ENCODE data around the gene CDKAL1. TPM values are rescaled to one million over a fixed set of nuclear protein-coding genes. Genes with fewer than 3 reads are reported as not detected.

The CDKAL1 gene
- total and polyA plus RNA-seq, 2 of the 13 experiments (the other 11 are each of a cell fraction or from before 2014, with no cell fraction given): 9.5 to 27.7 TPM

- ATAC-seq: no peak
- Histone ChIP-seq H4K20me1 (ENCODE audit: insufficient read depth, low read length) (no peaks in the 10 kb centered on the region), H3K9ac (ENCODE audit: insufficient read depth, low read depth, low read length) (no peak overlapping the region), H3K27ac (ENCODE audit: extremely low read length, insufficient read depth, low read length) (no peak overlapping the region), H2AFZ (ENCODE audit: low read length) (no peak overlapping the region), H3K4me1 (ENCODE audit: insufficient read depth, low read length) (peaks cover 6% of the 10 kb centered on the region; the same call in 1 of the 2 replicates), H3K4me2 (ENCODE audit: low read depth, low read length) (no peak overlapping the region), H3K4me3 (replicated peaks in 1 of 3; ENCODE audit: insufficient read depth in 1 of 3, low read depth in 2 of 3, low read length in 3 of 3) (no peak overlapping the region), H3K79me2 (ENCODE audit: insufficient read depth, low read length) (no peaks in the 10 kb centered on the region), H3K9me3 (ENCODE audit: low read length) (no peaks in the 10 kb centered on the region), H3K27me3 (ENCODE audit: control insufficient read depth in 1 of 2, insufficient read depth in 2 of 2, low read length in 2 of 2) (no peaks in the 10 kb centered on the region), H3K36me3 (replicated peaks in 1 of 2; ENCODE audit: control insufficient read depth in 1 of 2, insufficient read depth in 2 of 2, low read length in 2 of 2) (no peaks in the 10 kb centered on the region)
- in situ Hi-C loops (cut with HindIII; ENCODE audit: extremely low pct_ligation_motif_present, low pct_unique_long_range_greater_than_20kb) (no loop called here), intact Hi-C loops (cut with micrococcal nuclease; ENCODE audit: unreplicated experiment) (no loop called here)
- TF ChIP-seq ZNF644 (CRISPR knock-in tag; IDR thresholded peaks at IDR 0.05; ENCODE audit: low read depth): no peak
- TF ChIP-seq TP53 (CRISPR knock-in tag; conservative IDR thresholded peaks at IDR 0.05): no peak
- TF ChIP-seq ZNF34 (CRISPR knock-in tag; IDR thresholded peaks at IDR 0.05; ENCODE audit: borderline replicate concordance): no peak
- no TSS peak for BruUV-seq (replicated peaks)
- 100% methylated on average over 2 of the region's 2 CpGs for WGBS (ENCODE audit: low lambda C conversion rate)
- no peak for FAIRE-seq
- ChIA-PET POLR2A (no interaction called here), CTCF (ENCODE audit: low intra/inter-chr PET ratio, low total read pairs) (no interaction called here)
- DNase-seq (ENCODE audit: low spot score): no peak
Observed at GRCh38 chr6:21166754-21167153, 632.5 kb downstream of the CDKAL1 start.

- no peak for TF ChIP-seq ZNF609 (CRISPR knock-in tag; IDR thresholded peaks at IDR 0.05; ENCODE audit: borderline replicate concordance)
- no peak for TF ChIP-seq NR2C2 (CRISPR knock-in tag; IDR thresholded peaks at IDR 0.05; ENCODE audit: borderline replicate concordance)
- TF ChIP-seq MED8 (CRISPR knock-in tag; IDR thresholded peaks at IDR 0.05; ENCODE audit: insufficient replicate concordance): no peak
- no peak for TF ChIP-seq ZNF430 (CRISPR knock-in tag; IDR thresholded peaks at IDR 0.05)
- no peak for TF ChIP-seq ATM (IDR thresholded peaks at IDR 0.05; ENCODE audit: borderline replicate concordance)
- TF ChIP-seq ZNF274 (CRISPR knock-in tag; IDR thresholded peaks at IDR 0.05): no peak
- TF ChIP-seq LBX2 (CRISPR knock-in tag; IDR thresholded peaks at IDR 0.05; ENCODE audit: borderline replicate concordance): no peak
- no peak for TF ChIP-seq PPARG (CRISPR knock-in tag; conservative IDR thresholded peaks at IDR 0.05)
- no peak for TF ChIP-seq CREM (IDR thresholded peaks at IDR 0.05)
- no peak for TF ChIP-seq CREM (CRISPR knock-in tag; IDR thresholded peaks at IDR 0.05)
- no TSS peak for BruUV-seq (replicated peaks)
- no peak overlapping the region for H2AFZ ChIP-seq (ENCODE audit: low read length)
- DNase-seq (ENCODE audit: low spot score) (no peak), ATAC-seq (no peak), FAIRE-seq (no peak)
- H3K4me1 ChIP-seq (ENCODE audit: insufficient read depth, low read length): peaks cover 4% of the 10 kb centered on the region; the same call in 1 of the 2 replicates
- intact Hi-C loops (cut with micrococcal nuclease; ENCODE audit: unreplicated experiment): no loop called here
- no peaks in the 10 kb centered on the region for H3K79me2 ChIP-seq (ENCODE audit: insufficient read depth, low read length)
- no peaks in the 10 kb centered on the region for H3K27me3 ChIP-seq (ENCODE audit: control insufficient read depth in 1 of 2, insufficient read depth in 2 of 2, low read length in 2 of 2)
- H3K9ac ChIP-seq (ENCODE audit: insufficient read depth, low read depth, low read length): no peak overlapping the region
- CTCF ChIA-PET (ENCODE audit: low intra/inter-chr PET ratio, low total read pairs): no interaction called here
- no peak overlapping the region for H3K4me2 ChIP-seq (ENCODE audit: low read depth, low read length)
- WGBS (ENCODE audit: low lambda C conversion rate): 96% methylated on average over 6 of the region's 6 CpGs
- no peak overlapping the region for H3K4me3 ChIP-seq (replicated peaks in 1 of 3; ENCODE audit: insufficient read depth in 1 of 3, low read depth in 2 of 3, low read length in 3 of 3)
- in situ Hi-C loops (cut with HindIII; ENCODE audit: extremely low pct_ligation_motif_present, low pct_unique_long_range_greater_than_20kb): no loop called here
- H3K27ac ChIP-seq (ENCODE audit: extremely low read length, insufficient read depth, low read length): no peak overlapping the region
- no peaks in the 10 kb centered on the region for H4K20me1 ChIP-seq (ENCODE audit: insufficient read depth, low read length)
- no peaks in the 10 kb centered on the region for H3K36me3 ChIP-seq (replicated peaks in 1 of 2; ENCODE audit: control insufficient read depth in 1 of 2, insufficient read depth in 2 of 2, low read length in 2 of 2)
- H3K9me3 ChIP-seq (ENCODE audit: low read length): no peaks in the 10 kb centered on the region
- POLR2A ChIA-PET: no interaction called here
Observed at GRCh38 chr6:21167790-21168189, 633.5 kb downstream of the CDKAL1 start.
